ENCODE results near the gene NUDT5.

- TF ChIP-seq EP300 (IDR thresholded peaks at IDR 0.05), result no peak
- TF ChIP-seq CTCF (IDR thresholded peaks at IDR 0.05), result no peak
- no peak for TF ChIP-seq POLR2AphosphoS5 (IDR thresholded peaks at IDR 0.05)
- TF ChIP-seq POLR2A (IDR thresholded peaks at IDR 0.05), result no peak
Measured at GRCh38 chr10:12156367-12157123, 39.1 kb downstream of the NUDT5 start.

All from gastroesophageal sphincter (tissue), 3 donors.